H1 (cell line): ENCODE measurements around the gene GUCY1B1. TPM values are rescaled to one million over a fixed set of nuclear protein-coding genes. Genes with fewer than 3 reads are reported as not detected.

ENCODE experiments used
- polyA plus RNA-seq, 7 experiments: library from polyadenylated mRNA; depleted of rRNA in 3 of 7; stranded (reverse) in 5 of 7; unstranded in 2 of 7; fragments of >200 nt in 5 of 7; fragments of 200-250 nt in 2 of 7; gene quantifications; 1 replicate in 5 of 7; 2 replicates in 1 of 7; 4 replicates in 1 of 7; pipeline versions ENCODE4 v1.2.1 to v1.2.3, GENCODE V29; 2011 to 2013; ENCODE audit warnings: missing spikeins in 2 of 7, mixed read lengths in 2 of 7
- total RNA-seq: library from RNA; stranded (reverse); fragmentation: NEBNext Ultra II Directional; extraction: Animal tissue kit (Norgen Biotek cat#: 25700); gene quantifications from 2 replicates; pipeline ENCODE4 v1.2.1, GENCODE V29; 2021
- TF ChIP-seq, protein P1 (sequence below): fragments of 300-600 bp; sonication (generic); IDR thresholded peaks from 2 replicates; pipeline ENCODE4 v1.7.1; 2012; ENCODE audit warnings: low read length, moderate library complexity, mild to moderate bottlenecking, inconsistent platforms; ENCODE audit not compliant: insufficient replicate concordance

Gene GUCY1B1
- total and polyA plus RNA-seq, 2 of the 8 experiments (the other 6 are each of a cell fraction or from before 2014, with no cell fraction given), result 1.5 to 2.9 TPM

- TF ChIP-seq, protein P1, sequence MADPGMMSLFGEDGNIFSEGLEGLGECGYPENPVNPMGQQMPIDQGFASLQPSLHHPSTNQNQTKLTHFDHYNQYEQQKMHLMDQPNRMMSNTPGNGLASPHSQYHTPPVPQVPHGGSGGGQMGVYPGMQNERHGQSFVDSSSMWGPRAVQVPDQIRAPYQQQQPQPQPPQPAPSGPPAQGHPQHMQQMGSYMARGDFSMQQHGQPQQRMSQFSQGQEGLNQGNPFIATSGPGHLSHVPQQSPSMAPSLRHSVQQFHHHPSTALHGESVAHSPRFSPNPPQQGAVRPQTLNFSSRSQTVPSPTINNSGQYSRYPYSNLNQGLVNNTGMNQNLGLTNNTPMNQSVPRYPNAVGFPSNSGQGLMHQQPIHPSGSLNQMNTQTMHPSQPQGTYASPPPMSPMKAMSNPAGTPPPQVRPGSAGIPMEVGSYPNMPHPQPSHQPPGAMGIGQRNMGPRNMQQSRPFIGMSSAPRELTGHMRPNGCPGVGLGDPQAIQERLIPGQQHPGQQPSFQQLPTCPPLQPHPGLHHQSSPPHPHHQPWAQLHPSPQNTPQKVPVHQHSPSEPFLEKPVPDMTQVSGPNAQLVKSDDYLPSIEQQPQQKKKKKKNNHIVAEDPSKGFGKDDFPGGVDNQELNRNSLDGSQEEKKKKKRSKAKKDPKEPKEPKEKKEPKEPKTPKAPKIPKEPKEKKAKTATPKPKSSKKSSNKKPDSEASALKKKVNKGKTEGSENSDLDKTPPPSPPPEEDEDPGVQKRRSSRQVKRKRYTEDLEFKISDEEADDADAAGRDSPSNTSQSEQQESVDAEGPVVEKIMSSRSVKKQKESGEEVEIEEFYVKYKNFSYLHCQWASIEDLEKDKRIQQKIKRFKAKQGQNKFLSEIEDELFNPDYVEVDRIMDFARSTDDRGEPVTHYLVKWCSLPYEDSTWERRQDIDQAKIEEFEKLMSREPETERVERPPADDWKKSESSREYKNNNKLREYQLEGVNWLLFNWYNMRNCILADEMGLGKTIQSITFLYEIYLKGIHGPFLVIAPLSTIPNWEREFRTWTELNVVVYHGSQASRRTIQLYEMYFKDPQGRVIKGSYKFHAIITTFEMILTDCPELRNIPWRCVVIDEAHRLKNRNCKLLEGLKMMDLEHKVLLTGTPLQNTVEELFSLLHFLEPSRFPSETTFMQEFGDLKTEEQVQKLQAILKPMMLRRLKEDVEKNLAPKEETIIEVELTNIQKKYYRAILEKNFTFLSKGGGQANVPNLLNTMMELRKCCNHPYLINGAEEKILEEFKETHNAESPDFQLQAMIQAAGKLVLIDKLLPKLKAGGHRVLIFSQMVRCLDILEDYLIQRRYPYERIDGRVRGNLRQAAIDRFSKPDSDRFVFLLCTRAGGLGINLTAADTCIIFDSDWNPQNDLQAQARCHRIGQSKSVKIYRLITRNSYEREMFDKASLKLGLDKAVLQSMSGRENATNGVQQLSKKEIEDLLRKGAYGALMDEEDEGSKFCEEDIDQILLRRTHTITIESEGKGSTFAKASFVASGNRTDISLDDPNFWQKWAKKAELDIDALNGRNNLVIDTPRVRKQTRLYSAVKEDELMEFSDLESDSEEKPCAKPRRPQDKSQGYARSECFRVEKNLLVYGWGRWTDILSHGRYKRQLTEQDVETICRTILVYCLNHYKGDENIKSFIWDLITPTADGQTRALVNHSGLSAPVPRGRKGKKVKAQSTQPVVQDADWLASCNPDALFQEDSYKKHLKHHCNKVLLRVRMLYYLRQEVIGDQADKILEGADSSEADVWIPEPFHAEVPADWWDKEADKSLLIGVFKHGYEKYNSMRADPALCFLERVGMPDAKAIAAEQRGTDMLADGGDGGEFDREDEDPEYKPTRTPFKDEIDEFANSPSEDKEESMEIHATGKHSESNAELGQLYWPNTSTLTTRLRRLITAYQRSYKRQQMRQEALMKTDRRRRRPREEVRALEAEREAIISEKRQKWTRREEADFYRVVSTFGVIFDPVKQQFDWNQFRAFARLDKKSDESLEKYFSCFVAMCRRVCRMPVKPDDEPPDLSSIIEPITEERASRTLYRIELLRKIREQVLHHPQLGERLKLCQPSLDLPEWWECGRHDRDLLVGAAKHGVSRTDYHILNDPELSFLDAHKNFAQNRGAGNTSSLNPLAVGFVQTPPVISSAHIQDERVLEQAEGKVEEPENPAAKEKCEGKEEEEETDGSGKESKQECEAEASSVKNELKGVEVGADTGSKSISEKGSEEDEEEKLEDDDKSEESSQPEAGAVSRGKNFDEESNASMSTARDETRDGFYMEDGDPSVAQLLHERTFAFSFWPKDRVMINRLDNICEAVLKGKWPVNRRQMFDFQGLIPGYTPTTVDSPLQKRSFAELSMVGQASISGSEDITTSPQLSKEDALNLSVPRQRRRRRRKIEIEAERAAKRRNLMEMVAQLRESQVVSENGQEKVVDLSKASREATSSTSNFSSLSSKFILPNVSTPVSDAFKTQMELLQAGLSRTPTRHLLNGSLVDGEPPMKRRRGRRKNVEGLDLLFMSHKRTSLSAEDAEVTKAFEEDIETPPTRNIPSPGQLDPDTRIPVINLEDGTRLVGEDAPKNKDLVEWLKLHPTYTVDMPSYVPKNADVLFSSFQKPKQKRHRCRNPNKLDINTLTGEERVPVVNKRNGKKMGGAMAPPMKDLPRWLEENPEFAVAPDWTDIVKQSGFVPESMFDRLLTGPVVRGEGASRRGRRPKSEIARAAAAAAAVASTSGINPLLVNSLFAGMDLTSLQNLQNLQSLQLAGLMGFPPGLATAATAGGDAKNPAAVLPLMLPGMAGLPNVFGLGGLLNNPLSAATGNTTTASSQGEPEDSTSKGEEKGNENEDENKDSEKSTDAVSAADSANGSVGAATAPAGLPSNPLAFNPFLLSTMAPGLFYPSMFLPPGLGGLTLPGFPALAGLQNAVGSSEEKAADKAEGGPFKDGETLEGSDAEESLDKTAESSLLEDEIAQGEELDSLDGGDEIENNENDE, result no peak
- TF ChIP-seq, all 59 proteins: peak for 0
These were observed 19.3 kb downstream of the GUCY1B1 start (continued) for GRCh38 chr4:155777971-155778735.
